Inflammatory macrophage treated with lipopolysaccharide for 4 hours (primary cell): ENCODE data around the gene CENPB.

Source experiments
- DNase-seq: peaks from one replicate; pipeline ENCODE4 v3.0.0-alpha.2; 2020

The CENPB gene

GRCh38 chr20:3788685-3789155, 2.2 kb upstream of the CENPB start:
- no peak for DNase-seq

- DNase-seq, result no peak
Measured at GRCh38 chr20:3787324-3788014, 929 bp upstream of the CENPB start.

GRCh38 chr20:3786126-3786484, 435 bp downstream of the CENPB start:
- DNase-seq, result peak; percentile 54

DNA sequence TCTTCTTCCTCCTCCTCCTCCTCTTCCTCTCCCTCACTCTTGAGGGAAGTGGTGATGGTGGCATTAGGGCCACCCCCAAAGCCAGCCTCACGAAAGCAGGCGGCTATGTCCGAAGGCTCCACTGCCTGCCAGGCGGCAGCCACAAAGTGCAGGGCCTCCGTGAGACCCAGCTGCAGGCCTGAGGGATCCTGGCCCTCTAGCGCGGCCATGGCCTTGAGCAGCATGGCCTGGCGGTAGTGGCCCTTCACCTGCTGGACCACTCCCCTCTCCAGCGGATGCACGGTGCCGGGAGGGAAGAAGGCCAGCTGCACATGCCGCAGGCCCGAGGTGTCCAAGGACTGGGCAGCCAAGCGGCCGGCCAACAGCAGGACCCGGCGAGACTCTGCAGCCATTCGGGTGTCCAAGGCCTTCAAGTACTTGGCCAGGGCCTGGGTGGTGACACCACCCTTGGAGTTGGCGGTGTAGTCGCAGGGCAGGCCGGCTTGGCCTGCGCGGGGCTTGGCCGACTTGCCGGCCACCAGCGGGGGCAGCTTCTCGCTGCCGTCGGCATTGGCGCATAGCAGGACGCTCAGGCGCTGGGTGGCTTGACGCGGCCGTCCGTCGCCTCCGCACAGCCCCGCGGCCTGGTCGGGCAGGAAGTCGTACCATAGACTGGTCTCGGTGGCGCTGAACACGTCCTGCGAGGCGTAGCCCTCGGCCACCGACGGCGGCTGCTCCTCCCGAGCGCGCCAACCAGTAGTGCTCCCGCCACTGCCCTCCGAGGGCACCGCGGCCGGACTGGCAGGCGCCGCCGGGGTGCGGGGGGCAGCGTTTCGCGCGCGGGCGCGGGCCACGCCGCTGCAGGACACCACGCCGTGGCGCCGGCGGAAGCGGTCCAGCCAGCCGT, 1.1 kb downstream of the CENPB start:
- DNase-seq, result no peak

DNA sequence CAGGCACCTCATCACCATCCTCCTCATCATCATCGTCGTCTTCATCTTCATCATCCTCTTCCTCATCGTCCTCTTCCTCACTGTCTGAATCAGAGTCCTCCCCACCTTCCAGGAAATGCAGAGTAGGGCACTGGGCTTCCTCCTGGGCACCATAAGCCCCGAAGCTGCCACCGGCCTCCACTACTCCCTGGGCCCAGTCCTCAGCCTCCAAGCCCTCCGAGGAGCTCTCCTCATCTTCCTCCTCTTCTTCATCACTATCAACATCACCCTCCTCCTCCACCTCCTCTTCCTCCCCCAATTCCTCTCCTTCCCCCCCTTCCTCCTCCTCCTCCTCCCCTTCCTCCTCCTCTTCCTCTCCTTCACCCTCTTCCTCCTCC, 1.7 kb downstream of the CENPB start:
- DNase-seq, result no peak

DNA sequence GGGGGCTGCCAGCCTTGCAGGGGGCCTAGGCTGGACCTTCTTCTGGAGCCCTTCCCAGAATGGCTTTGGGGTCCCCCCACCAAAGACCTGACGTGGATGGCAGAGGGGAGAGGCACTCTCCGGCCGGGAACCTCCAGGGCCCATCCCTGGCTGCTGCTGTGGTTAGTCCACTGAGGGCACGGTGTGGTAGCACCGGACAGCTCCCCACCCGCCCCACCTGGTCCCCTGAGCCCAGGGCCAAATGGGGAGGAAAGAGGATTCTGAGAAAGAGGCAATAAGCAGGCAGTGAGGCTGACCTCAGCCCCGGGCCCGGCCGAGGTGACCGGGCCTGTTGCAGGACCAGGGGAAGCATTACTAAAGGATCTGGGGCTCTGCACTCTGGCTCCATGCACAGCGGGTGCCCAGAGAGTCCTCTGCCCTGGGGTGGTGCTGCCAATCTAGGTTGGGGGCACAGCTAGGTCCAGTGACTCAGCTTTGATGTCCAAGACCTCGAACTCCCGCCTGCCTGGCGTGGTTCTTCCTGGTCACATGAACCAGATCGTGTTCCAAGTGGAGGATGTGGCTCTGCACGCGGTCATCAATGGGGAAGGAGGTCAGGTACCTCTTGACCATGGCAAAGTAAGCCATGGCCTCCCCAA, 2.2 kb downstream of the CENPB start:
- DNase-seq, result no peak

DNA sequence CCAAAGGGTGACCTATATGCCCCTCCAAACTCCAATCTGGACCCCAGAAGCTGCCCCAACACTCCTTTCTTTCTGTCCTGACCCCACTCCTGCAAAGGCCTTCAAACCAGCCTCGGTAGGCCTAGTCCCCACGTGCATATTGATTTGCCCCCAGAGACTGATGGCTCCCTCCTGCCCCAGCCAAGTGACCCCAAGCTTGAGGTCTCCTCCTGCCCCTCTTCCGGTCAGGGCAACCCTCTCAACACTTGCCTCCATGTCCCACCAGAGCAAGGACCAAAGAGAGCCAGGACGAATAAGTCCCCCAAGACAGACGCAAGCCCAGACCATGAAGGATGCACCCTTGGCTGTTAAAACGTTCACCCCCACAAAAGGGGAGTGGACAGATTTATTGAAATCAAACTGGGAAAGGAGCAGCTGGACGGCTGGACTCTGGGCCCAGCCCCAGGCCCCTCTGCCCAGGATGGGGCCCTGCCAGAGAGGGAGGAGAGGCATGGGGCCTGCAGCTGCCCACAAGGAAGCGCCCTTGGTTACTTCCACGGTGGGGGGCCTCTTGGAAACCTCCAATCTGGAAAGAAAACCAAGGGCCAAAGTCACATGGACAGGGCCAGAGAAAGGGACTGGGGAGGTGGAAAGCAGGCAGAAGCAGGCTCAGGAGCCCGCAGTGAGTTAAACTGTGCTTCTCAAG, 2.9 kb downstream of the CENPB start:
- DNase-seq, result no peak

DNA sequence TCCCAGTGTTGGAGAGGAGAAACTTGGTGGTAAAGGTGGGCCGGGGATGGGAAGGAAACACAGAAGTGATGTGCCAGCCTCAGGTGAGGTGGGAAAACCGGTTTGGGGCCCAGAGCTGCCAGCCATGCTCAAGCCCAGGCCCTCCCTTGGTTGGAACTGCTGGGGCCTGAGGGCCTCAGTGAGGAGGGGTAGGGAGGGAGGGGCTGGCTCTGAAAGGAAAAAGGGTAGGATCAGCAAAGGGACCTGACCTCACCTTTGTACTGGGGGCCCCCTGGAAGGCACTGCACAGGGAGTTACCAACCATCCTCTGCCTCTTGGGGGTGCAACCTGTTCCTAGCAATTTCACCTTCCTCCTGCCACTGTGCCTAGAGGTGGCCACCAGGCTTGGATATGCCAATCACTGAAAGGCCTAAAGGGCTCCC, 3.5 kb downstream of the CENPB start:
- DNase-seq, result no peak

DNA sequence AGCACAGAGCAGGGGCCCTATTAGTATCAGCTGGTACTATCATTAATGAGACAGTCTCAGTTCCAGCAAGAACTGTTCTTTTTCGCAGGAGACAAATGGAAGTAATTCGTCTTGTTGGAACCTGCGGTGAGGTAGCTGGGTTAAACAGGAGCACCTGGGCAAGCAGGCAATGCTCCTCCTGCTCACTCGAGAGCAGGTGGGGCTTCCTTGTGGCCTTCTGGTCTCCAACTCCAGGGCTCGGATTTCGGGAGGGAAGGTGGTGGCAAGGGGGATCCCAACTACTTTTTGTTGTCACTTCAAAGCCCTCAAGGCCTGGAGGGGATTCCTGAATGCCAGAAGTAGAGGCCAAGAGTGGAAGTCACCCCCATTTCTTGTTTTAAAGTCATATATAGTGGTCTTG, 3.9 kb downstream of the CENPB start:
- DNase-seq, result no peak

DNA sequence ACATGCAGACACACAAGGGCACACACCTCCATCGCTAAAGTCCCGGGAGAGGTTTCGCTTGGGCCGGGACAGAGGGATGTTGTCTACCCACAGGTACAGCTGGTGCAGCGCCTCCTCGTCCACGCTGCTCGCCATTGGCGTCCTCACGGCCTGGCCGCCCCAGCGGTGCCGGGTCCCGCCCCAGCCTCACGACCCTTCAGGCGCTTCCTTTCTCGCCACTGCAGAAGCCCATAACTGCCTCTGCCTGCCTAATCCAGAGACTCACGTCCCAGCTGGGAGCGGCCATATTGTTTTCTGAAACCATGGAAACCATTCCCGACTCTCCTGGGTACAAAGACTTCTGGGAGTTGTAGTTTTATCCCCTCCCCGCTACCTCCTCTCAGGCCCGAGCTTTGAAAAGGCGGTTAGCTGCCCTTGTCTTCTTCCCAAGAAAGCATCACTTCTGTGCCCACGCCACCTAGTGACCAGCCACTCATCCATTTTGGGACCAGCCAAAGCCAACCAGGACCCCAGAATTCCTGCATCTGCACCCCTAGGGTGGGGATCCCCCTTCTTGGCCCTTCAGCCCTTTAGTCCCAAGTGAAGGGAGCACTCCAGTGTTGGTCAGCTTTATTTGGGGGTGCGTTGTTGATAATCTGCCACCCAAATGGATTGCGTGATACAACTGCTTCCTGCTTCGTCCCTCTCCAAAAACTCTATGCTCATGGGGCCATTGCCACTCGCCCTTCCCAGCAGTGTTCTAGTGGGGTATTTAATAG, 5.2 kb downstream of the CENPB start, which contains the start of gene SPEF1:
TSS of gene SPEF1 (minus strand) at position 296 of the 758 bp plus-strand sequence. CDS start at position 135, 161 bp downstream.
- peak; percentile 91 for DNase-seq

- DNase-seq, result no peak
Measured at GRCh38 chr20:3778976-3779375, 7.6 kb downstream of the CENPB start.

GRCh38 chr20:3777716-3778629, 8.6 kb downstream of the CENPB start:
- peak; percentile 52 for DNase-seq

- DNase-seq, result no peak
Measured at GRCh38 chr20:3777381-3777715, 9.2 kb downstream of the CENPB start.

GRCh38 chr20:3775457-3776108, 11.0 kb downstream of the CENPB start:
- peak; percentile 77 for DNase-seq

DNA sequence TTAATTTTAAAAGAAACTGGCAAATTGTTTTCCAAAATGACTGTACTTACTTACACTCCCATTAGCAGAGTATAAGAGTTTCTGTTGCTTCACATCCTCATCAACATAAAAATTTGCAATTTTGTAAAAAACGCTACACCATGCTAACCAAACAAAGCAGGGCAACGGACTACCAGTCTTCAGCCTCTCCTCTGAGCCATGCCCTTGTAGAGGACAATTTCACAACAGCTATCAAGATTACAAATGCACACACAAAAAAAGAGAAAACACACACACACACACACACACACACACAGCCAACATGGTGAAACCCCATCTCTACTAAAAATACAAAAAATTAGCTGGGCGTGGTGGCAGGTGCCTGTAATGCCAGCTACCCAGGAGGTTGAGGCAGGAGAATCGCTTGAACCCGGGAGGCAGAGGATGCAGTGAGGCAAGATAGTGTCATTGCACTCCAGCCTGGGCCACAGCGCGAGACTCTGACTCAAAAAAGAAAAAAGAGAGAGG, 14.9 kb downstream of the CENPB start:
- DNase-seq, result no peak

GRCh38 chr20:3768342-3769130, 18.0 kb downstream of the CENPB start:
- DNase-seq, result peak; percentile 52

- peak; percentile 99 for DNase-seq
Measured at GRCh38 chr20:3767427-3768341, 18.9 kb downstream of the CENPB start, which contains the start of gene ADISSP. ADISSP (minus strand) TSS chr20:3767753; CDS start chr20:3760100, 7,653 bp downstream.

DNA sequence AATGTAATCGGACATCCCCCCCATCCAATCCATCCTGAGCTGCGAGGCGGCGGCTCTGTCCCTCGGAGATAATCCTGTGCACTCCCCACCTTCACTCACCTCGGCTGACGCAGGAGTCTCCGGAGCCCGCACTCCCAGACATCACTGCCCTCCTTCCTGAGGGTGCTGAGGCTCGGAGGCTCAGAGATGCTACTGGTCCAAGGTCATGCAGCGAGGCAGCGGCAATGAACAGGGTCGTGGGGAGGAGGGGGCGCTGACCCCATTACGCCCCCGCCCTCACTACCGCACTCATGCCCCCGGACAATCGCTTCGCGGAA, 19.5 kb downstream of the CENPB start:
- DNase-seq, result no peak
